Hepatocyte (in vitro differentiated cells): ENCODE measurements around the gene CEP128.

ENCODE experiments used
- CTCF ChIP-seq: fragments of 200-600 bp; sonication (generic); IDR thresholded peaks from 2 replicates; pipeline ENCODE4 v1.5.1; 2016; ENCODE audit warnings: antibody characterized with exemption, mild to moderate bottlenecking; ENCODE audit not compliant: poor library complexity
- EZH2 ChIP-seq: fragments of 200-600 bp; sonication (generic); IDR thresholded peaks from 2 replicates; pipeline ENCODE4 v1.6.1; 2016; ENCODE audit warnings: antibody characterized with exemption, mild to moderate bottlenecking, borderline replicate concordance
- EZH2phosphoT487 ChIP-seq: fragments of 200-600 bp; sonication (generic); IDR thresholded peaks from one replicate; pipeline ENCODE4 v1.6.1; 2018; ENCODE audit warnings: antibody characterized with exemption, mild to moderate bottlenecking, low read depth, moderate library complexity; ENCODE audit not compliant: unreplicated experiment, severe bottlenecking

- TF ChIP-seq CTCF (no peak), EZH2phosphoT487 (no peak), EZH2 (no peak)
These were observed 322.7 kb downstream of the CEP128 start for GRCh38 chr14:80618751-80619329.
